HCEC 1CT (cell line): ENCODE measurements around the gene STK32A.
"Not testable (repeated sequence)": the region's sequence is repeated elsewhere in the genome, so short reads cannot be mapped to it uniquely, and the experiment has no call there.

Source experiments
- DNase-seq: peaks from one replicate; pipeline ENCODE4 v3.0.0-alpha.2; 2017

STK32A gene

DNA sequence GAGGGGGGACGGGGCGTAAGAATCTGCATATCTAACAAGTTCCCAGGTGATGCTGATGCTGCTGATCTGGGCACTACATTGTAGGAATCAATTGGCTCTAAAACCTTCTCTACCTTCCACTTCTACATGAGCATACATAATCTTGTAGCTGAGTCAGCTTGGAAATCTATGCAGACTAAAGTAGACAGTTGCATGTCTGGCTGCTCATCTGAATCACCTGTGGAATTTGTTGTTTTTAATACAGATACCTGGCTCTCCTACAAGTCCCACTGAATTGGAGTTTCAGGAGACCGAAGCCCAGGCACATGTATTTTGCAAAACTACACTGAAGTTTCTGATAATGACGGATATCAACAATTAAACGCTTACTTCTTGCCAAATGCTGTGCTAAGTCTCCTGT is 113.6 kb downstream of the STK32A start:
- DNase-seq, result no peak

DNA sequence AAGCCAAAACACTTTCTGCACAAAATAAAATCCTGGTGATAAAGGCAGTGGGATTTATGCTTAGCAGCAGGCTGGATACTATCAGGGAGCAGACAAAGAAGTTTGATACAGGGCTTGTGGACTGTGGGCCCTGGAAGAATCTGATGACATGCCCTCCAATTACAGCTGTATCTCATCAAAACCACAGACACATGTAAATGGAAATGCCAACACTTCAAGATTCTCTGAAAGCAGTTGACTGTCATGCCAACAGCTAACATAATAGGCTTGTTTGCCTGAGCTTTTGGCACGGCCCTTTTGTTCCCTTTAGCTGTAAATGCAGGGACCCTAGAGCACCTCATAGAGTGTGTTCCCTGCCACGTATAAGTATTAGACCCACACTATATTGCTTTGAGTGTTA is 114.4 kb downstream of the STK32A start:
- no peak for DNase-seq

DNA sequence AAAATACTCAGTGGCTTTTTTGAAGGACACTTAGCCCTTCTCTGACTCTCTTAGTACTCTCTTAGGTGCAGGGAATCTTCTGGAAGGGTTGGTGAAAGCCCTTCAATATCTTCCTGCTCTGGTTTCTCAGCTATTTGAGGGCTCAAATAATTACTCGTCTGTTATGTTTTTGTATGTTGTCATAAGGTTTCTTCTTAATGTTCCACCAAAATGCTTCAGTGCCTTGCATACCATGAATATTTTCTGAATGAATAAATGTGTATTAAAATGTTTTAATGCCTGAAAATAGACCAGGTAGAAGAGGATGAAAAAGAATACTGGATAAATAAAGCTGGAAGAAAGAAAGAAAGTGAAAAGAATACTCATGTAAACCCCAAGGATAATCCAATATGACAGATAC is 124.3 kb downstream of the STK32A start:
- no peak for DNase-seq

DNA sequence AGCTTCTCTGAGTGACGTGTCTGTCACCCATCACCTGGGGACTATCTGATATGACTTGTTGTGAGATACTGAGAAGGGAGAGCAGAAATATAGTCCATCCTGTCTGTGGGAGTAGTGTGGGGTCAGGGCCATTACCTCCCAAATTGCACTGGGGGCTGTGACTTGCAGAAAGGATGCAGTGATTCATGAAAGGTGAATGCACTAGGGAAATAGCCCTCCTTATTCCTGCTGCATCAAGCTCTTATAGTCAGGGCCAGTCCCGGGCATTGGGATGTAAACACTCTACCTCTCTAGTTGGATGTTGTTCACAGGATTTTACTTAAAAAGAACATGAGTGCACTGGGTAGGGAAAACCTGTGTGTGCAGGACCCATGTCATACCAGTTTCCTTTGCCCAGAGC is 124.8 kb downstream of the STK32A start:
- no peak for DNase-seq

DNA sequence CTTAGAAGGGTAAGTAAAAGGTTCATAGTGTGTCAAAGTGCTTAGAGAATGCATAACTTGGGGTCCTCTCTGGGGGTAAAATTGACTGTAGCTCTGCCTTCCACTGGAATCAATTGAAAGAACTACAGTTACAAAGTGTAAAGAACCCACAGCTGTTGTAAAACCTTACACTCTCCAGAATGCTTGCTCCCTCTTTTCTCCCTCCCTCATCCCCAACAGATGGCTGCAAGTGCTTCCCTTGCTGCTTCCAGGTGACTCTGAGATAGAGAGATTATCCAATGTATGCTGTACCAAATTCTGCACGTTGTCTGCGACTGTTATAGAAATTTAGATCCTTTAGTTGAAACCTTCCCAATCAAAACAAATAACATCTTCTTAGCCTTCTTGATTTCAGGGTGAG is 126.0 kb downstream of the STK32A start:
- no peak for DNase-seq

DNA sequence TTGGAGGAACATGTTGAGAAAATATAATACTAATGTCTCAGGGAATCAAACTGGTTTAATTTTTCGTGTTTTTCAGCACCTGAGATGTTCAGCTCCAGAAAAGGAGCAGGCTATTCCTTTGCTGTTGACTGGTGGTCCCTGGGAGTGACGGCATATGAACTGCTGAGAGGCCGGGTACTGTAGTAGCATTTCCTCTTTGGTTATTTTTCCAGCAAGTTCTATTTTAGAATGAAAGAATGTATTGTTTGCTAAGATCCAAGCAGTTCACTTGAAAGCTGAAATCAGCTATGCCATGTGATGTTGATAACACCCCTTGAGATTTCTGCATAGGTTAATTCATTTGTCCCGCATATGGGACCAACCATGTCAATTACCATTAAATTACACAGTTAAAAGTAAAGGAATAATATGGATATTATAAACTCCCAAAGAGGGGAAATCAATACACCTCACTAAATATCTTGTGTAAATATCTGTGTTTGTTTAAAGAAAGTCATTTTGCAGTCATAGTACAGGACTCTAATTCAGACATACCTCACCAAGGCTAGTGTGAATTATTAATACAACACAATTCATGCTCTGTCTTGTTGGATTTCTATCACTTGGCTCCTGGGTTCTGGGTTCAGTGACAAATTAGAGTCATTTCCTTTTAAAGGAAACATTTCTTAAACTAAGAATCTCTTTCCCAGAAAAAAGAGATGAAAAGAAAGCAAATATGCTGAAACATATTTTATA is 126.8 kb downstream of the STK32A start:
- DNase-seq, result no peak

DNA sequence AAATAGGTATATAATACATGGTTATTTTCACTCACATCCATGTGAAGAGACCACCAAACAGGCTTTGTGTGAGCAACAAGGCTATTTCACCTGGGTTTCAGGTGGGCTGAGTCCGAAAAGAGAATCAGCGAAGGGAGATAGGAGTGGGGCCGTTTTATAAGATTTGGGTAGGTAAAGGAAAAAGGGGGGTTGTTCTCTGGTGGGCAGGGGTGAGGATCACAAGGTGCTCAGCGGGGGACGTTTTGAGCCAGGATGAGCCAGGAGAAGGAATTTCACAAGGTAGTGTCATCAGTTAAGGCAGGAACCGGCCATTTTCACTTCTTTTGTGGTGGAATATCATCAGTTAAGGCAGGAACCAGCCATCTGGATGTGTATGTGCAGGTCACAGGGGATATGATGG is 132.6 kb downstream of the STK32A start:
- not testable (repeated sequence) for DNase-seq

DNA sequence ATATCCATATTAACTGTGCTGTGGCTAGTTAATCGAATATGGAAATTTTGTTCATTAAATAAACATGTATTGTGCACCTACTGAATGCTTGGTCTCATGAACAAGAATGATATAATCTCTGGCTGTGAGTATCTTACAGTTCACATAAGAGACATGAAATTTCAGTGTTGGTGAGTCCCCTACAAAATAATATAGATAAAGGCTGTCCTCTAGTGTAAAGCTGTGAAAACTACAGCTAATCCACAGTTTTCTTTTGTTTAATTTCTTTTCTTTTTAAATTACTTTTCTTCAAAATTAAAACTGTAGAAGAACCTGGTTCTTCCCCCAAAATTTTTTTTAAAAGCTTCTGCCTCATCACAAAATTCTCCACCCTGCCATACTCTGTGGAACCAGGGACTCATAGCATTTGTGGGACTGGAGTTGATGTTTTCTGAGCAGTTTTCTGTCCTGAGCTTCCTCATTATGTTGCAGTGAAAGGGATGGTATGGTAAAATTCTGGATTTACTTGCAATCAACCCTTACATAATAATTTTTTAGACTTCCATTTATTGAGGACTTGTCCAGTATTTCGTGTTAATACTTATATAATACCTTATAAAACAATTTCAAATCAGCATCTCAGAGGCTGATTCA is 135.0 kb downstream of the STK32A start:
- DNase-seq, result peak; percentile 22

DNA sequence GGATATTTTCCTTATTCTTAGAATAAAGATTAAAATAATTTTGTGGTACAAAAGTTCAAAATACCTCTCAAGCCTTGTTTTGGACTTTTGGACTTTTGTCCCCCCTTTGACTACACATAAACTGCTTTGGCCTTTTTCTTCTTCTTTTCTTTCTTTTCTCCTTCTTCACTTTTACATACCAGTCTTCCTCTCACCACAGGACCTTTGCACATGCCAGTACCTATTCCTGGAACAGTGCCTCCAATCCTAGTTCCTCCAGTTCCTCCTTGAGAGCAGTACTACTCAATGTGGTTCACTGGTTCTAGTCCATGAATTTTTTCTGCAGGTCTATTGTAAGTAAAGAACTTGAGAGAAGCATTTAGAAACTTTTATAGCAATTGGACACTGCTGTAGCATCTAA is 136.5 kb downstream of the STK32A start:
- no peak for DNase-seq

DNA sequence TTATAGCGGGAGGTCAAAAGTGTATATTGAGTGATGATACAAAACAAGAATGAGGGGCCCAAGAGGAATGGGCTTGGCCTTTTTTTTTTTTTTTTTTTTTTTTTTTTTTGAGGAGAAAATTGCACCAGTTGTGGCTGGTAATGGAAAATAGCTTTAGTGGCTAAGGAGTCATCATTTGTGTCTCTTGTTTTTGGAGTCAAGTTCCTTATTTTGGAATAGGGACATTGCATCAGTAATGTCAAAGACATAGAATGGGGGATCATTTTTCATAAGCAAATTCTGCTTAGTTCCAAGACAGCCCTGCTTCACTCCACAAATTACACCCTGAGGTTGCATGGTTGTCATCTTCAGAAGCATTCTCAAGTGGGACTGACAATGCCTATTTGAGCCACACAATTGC is 137.4 kb downstream of the STK32A start:
- DNase-seq, result no peak

DNA sequence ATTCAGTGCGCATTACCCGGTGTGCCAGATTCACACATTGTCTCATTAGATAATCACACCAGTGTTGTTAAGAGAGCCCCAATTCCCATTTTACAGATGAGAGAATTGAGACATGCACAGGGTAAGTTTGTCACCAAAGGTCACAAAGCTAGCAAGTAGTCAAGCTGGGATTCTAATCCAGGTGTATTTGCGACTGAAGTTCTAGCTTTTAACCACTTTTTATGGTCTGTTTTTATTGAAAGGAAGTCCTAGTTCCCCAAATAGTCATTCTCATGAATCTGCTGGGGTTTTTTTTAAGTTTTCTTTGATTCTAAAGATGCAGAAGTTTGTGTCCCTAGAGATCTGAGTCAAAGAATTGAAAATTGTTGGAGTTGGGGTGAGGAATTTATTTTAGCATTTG is 138.5 kb downstream of the STK32A start:
- no peak for DNase-seq

DNA sequence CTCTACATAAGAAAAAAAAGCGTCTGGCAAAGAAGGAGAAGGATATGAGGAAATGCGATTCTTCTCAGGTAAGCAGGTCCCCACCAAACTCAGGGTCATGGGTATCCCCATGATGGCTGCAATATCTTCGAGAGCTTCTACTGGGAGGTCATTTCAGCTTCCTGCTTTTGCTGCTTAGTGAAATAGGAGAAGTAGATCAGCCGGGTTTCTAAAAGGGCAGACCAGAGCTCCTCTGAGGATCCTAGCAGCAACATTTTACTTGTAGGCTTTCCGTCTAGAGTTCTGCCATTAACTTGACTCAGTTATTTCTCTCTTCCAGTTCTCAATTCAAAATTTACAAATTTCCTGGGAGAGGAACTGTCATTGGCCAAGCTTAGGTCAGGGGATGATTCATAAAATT is 140.3 kb downstream of the STK32A start:
- DNase-seq, result no peak

DNA sequence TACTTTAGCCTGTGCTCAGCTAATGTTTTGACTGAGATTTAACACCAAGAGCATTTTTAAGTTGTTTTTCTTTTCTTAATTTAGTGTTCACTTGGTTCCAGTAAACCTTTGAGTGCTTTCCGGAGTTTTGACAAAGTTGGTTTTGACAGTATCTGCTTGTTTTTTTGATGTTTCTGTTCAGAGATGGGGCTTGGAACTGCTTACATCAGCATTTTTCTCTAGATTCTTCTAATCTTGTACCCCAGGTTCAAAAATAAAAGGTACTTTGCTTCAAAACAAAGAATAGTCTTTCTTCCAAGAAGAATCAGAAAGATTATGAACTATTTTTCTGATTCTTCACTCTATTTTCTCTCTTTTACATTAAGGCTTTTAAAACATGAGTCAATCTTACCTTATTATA is 142.9 kb downstream of the STK32A start:
- no peak for DNase-seq

DNA sequence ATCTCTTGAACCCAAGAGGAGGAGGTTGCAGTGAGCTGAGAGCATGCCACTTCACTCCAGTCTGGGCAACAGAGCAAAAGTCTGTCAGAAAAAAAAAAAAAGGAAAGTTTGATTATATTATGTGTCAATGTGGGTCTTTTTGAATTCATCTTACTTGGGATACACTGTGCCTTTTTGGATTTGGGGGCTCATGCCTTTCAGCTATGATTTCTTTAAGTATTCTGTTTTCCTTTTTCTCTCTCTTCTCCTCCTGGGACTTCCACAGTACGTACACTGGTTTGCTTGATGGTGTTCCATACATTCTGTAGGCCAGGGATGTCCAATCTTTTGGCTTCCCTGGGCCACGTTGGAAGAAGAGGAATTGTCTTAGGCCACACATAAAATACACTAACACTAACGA is 146.7 kb downstream of the STK32A start:
- no peak for DNase-seq

DNA sequence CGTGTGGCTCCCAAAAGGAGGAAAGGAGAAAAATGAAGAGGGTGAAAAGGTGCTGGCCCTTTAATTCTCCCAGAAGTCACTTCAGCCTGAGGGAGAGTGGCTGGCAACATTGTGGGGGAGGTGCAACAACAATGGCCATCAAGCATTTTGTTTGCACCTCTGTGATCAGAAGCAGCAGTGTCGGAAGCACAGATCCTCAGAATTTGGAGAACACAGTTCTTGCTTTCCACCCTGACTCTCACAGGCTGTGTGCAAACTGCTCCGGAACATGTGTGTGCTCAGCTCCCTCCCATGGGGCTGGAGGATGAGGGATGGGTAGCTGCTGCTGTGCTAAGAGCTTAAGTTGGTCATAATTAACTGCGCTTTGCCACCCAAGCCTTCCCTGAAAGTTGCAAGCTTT is 147.9 kb downstream of the STK32A start:
- no peak for DNase-seq

DNA sequence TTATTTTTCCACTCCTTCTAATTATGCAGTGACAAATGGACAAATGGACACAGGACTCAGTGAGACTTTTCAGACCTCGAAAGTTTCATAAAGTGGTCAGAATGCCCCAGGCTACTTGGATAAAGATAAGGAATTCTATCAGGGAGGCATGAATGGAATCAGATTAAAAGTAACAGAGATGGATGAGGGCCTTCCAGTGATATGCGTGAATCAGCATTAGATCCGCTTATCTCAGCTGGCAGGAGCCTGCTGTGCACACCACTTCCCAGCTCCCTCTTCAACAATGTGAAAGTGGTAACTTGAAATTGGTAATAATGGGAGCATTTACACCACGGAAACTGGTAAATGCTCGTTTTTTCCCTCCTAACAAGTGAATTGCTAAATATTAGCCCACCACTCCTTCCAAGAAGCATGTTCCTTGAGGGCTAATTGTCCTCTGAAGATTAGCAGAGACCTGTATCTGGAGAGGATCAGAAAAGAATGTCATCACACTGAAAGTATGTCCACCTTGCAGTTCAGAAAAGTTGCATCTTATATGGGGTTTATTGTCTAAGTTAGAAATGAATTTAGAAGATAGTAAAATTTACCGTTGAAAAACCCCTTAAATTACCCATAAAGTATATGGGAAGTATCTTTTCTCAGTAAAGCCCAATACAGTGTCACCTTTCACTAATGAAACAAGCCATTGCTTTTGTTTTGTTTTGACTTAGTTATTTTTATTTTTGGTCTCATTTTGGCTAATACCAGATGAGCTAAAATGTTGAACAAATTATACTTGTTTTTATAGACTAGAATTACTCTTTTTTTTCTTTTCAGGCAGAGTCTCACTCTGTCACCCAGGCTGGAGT is 149.7 kb downstream of the STK32A start:
- DNase-seq, result no peak

DNA sequence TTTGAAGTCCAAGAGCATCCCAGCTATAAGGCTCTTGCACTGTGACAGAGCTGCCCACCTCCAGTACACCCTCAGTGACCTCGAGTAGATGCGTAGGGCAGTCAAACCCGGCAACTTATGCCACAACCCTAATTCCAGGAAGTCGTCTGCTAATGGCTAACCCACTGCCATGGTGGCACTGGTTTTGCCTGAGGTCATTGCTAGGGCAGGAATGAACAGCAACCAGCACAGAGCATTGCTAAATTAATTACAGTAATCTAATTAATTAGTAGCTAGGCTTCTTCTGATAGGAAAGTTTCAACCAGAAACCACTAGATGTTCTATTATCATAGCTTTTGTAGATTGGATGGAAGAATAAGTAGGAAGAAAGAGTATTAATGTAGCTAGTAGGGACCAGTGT is 152.3 kb downstream of the STK32A start:
- no peak for DNase-seq

DNA sequence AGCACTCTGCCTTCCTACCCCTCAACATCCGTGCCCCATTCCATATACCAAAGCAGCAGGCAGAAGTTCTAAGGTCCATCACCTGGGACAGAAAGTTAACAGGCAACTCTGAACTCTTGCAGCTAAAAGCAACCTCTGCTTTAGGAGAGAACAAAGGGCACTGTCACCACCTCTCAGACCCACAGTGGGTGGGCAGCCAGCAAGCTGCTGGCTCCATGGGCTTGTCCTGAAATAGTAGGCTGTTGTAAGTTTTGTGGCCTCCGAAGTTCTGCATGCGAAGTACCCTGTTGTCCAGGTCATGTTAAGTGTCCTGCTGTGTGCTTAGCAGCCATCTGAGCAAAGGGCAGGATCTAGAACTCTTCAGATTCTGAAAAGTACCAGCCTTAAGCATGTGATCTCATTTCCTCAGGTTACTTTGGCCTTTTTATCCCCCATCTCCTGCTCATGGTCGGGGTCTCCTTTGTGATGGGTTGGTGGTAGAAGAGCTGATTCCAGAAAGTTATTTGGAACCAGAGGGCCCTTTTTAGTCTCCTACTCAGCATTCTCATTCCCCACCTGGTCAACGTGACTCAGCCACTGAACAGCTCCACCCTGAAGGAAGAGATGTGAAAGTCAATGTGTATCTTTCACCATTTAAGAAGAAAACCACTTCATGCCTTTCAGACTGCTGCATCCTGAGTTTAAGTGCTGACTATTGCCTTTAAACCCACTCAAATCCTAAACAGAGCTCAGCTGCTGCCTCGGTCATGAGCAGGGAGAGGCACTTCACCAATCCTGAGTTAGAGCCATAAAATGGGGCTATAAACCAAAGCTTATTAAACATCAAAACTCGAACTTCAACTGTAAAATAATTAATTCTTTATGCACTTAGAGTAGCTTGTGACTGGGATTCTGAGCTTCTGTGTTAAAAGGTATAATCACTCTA is 153.6 kb downstream of the STK32A start:
- no peak for DNase-seq

DNA sequence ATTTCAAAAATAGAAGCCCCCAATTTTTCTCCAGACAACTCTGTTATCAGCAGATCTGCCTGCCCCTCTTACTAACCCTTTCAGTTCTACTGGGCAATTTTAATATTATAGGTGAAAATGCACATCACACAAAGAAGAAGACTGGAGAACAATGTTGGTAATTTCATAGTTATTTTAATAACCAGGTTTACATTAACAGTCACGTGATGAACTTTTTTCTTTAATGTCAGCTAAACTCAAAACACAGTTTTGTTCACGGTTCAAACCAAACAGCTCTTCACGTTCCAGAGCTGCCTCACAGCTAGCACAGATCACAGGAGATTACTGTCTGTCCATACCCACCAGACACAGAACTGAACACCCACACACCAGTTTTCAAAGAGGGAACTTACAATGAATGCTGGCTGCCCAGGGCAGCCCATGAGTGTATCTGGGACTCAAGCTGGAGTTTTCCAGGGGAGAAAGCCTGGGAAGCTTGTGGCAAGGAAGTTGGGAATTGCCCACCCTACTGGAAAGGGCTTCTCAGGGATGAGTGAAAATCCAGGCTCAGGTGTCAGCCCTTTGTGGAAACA is 155.9 kb downstream of the STK32A start:
- no peak for DNase-seq

DNA sequence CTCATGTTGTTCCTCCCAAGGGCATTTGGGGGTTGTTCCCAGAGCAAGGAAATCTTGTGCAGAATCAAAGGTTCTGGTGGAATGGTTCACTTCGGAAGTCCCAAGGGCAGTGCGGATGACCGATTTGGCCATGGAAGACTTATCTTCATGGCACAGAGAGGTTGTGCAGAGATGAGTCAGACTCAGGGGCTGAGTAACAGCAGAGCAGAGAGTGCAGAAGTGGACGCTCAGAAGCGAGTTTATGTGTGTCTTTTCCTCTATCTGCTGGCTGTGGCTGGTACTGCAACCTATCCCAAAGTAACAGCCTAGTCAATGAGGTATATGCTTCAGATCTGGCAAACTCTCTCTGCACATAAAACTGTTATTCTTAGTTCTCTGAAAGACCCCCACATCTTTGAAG is 157.0 kb downstream of the STK32A start:
- peak; percentile 73 for DNase-seq

DNA sequence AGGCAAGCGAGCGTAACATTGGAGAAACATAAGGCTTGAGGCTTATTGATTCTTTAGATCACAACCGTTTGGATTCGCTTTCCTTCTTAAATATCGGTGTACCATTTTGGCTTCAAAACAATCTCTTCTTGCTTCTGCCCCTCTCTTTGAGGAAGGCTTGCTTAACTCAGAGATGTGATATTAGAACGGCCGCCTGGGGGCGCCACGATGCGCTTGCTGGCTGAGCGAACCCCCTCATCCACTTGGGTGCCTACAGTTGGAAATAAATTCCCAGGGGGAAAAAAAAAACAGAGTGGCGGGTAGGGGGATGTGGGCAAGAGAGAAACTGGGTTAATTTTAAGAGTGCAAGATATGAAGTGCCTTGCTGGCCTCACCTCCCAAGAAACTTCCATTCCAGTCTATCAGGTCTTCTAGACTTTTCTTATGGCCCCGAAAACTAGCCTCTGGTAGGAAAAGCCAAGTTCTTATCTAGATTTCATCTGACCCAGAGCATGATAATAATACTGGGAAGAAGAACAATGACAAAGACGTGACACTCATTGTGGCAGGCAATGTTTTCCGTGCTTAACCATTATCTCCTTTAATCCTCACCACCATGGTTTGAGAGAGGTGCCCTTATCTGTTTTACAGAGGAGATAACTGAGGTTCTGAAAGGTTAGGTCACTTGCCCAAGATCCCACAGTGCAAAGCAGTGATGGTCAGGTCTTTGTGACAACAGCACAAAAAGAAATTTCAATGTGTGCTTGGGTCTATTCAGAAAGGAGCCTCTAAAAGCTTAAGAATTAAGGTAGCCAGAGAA is 159.2 kb downstream of the STK32A start:
- DNase-seq, result no peak
